ENCODE data around the gene PPP1R36. TPM values are rescaled to one million over a fixed set of nuclear protein-coding genes. Genes with fewer than 3 reads are reported as not detected.

Gene PPP1R36
- not detected in 2 replicates for total RNA-seq (2014; rRNA removed; shearing (Covaris generic))

GRCh38 chr14:64549791-64550620 lies at the start of gene PPP1R36:
Gene PPP1R36 (plus strand): TSS chr14:64549961. CDS start chr14:64549998, 37 bp downstream.

GRCh38 chr14:64503434-64504309 lies 46.1 kb upstream of the PPP1R36 start, which contains the start of gene ZBTB25:
Gene ZBTB25 (minus strand): TSS chr14:64503838. CDS start chr14:64490533, 13,305 bp downstream.

GRCh38 chr14:64504310-64504896 lies 45.4 kb upstream of the PPP1R36 start, which contains the start of gene ZBTB1:
Gene ZBTB1 (plus strand): TSS chr14:64504770. CDS start chr14:64521505, 16,735 bp downstream.

GRCh38 chr14:64540208-64541202 lies 9.3 kb upstream of the PPP1R36 start, which contains the start of gene HSPA2:
Gene HSPA2 (plus strand): TSS chr14:64540741. CDS start chr14:64540850, 109 bp downstream.

Small RNA genes lying within 50 kb of the gene (small RNA-seq; reads per million reads assigned to genes)
- not detected for gene AL049869.4

Other genes starting within 250 kb of the PPP1R36 start
- 57.8 and 61.4 TPM in 2 replicates for gene MTHFD1, start 161.6 kb upstream of the PPP1R36 start, total RNA-seq (2014; rRNA removed; shearing (Covaris generic))
- gene AKAP5, start 84.5 kb upstream of the PPP1R36 start, total RNA-seq (2014; rRNA removed; shearing (Covaris generic)): 0.60 and 0.61 TPM in 2 replicates
- gene ZBTB25, start 46.1 kb upstream of the PPP1R36 start, total RNA-seq (2014; rRNA removed; shearing (Covaris generic)): 2.2 and 2.7 TPM in 2 replicates
- 18.9 and 29.1 TPM in 2 replicates for gene ZBTB1, start 45.2 kb upstream of the PPP1R36 start, total RNA-seq (2014; rRNA removed; shearing (Covaris generic))
- gene HSPA2, start 9.2 kb upstream of the PPP1R36 start, total RNA-seq (2014; rRNA removed; shearing (Covaris generic)): 2.7 and 4.5 TPM in 2 replicates
- 10.1 and 13.5 TPM in 2 replicates for gene PLEKHG3, start 154.5 kb downstream of the PPP1R36 start, total RNA-seq (2014; rRNA removed; shearing (Covaris generic))

Data from A375 (cell line).